ENCODE data around the gene BMAL2. TPM values are rescaled to one million over a fixed set of nuclear protein-coding genes. Genes with fewer than 3 reads are reported as not detected.

Gene BMAL2, protein sequence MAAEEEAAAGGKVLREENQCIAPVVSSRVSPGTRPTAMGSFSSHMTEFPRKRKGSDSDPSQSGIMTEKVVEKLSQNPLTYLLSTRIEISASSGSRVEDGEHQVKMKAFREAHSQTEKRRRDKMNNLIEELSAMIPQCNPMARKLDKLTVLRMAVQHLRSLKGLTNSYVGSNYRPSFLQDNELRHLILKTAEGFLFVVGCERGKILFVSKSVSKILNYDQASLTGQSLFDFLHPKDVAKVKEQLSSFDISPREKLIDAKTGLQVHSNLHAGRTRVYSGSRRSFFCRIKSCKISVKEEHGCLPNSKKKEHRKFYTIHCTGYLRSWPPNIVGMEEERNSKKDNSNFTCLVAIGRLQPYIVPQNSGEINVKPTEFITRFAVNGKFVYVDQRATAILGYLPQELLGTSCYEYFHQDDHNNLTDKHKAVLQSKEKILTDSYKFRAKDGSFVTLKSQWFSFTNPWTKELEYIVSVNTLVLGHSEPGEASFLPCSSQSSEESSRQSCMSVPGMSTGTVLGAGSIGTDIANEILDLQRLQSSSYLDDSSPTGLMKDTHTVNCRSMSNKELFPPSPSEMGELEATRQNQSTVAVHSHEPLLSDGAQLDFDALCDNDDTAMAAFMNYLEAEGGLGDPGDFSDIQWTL
- total RNA-seq = 1 to 10 TPM; 2.1 to 7.5 (median 3.1) TPM

DNA sequence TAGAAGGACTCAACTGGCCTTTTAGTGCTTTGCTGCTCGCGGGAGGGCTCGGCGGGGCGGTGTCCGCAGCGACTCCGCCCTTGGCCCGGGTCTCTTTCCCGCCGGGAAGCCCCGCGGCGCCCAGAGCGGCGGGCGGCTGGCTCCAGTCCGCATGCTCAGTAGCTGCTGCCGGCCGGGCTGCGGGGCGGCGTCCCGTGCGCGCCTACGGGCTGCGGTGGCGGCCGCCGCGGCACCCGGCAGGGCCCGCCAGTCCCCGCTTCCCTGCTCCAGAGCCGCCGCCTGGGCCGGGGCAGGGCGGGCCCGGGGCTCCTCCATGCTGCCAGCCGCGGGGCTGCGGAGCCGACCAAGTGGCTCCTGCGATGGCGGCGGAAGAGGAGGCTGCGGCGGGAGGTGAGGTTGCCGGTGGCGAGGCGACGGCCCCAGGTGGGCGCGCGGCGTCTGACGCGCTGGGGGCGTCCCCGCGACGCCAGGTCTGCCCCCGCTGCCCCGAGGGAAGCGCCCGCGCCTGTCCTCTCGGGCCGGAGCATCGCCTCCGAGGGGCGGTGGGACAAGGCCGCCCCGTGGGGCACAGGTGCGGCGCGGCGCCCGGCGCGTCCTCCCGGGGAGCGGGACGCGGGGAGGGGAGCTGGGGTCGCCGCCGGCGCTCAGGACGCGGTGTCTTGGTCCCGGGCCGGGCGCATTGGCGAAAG lies at the start of gene BMAL2:
Gene BMAL2, plus strand, starts transcription at position 123 of the 689 bp plus-strand sequence. Its CDS starts 237 bp downstream, at position 360.
- ATAC-seq (ENCODE audit: low FRiP score in 2 of 2) (peak in 1 of 2 donors; percentile 88), DNase-seq (peak; percentile 35 to 92)
- H3K36me3 ChIP-seq = no peaks in the 10 kb centered on the region
- peaks cover 0 to 5% (median 0%) of the 10 kb centered on the region in 4 donors for H3K27me3 ChIP-seq
- H3K27ac ChIP-seq = peak within 1 kb of the TSS in 1 of 4 donors; percentile 63
- TF ChIP-seq EP300 (IDR thresholded peaks at IDR 0.05) (no peak), POLR2A (IDR thresholded peaks at IDR 0.05) (peak in 1 of 4 donors; percentile 8), POLR2AphosphoS5 (IDR thresholded peaks at IDR 0.05) (no peak)
- TF ChIP-seq, protein P1, sequence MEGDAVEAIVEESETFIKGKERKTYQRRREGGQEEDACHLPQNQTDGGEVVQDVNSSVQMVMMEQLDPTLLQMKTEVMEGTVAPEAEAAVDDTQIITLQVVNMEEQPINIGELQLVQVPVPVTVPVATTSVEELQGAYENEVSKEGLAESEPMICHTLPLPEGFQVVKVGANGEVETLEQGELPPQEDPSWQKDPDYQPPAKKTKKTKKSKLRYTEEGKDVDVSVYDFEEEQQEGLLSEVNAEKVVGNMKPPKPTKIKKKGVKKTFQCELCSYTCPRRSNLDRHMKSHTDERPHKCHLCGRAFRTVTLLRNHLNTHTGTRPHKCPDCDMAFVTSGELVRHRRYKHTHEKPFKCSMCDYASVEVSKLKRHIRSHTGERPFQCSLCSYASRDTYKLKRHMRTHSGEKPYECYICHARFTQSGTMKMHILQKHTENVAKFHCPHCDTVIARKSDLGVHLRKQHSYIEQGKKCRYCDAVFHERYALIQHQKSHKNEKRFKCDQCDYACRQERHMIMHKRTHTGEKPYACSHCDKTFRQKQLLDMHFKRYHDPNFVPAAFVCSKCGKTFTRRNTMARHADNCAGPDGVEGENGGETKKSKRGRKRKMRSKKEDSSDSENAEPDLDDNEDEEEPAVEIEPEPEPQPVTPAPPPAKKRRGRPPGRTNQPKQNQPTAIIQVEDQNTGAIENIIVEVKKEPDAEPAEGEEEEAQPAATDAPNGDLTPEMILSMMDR (IDR thresholded peaks at IDR 0.05) = peak in 2 of 6 experiments; percentile 16 to 26
- WGBS, 2 donors = 0% methylated on average over 18 to 42 of the region's 96 CpGs
- no peaks in the 10 kb centered on the region for H3K9me3 ChIP-seq
- peaks cover 12 to 25% (median 23%) of the 10 kb centered on the region in 4 donors for H3K4me1 ChIP-seq
- peak within 1 kb of the TSS; percentile 64 to 88 (median 79) for H3K4me3 ChIP-seq

DNA sequence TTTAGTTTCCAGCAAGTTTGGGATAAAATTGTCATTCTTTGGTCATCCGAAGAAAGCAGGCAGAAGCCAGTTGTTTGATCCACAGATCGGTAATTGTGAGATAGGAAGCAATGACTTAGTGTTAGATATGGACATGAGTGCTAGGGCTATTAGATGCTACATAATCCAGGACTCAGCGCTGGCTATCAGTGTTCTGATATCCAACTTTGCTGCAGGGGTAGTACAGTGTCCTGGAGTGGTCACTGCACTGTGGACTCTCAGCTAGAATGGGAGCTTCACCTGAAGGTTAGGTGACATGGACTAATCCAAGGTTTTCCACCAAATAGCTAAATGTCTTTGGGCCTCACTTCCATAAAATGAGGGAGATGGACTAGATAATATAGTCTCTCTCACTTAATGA lies 48.6 kb upstream of the BMAL2 start:
- Histone ChIP-seq H3K9me3 (no peaks in the 10 kb centered on the region), H3K4me1 (peaks cover 0 to 9% (median 4%) of the 10 kb centered on the region in 4 donors), H3K27me3 (no peaks in the 10 kb centered on the region), H3K4me3 (no peak overlapping the region), H3K36me3 (no peaks in the 10 kb centered on the region), H3K27ac (no peak overlapping the region)
- no peak for DNase-seq
- WGBS, 2 donors = 97% methylated on average over 3 of the region's 3 CpGs
- no peak for ATAC-seq (ENCODE audit: low FRiP score in 2 of 2)
- no peak for TF ChIP-seq EP300 (IDR thresholded peaks at IDR 0.05)
- no peak for TF ChIP-seq POLR2AphosphoS5 (IDR thresholded peaks at IDR 0.05)
- no peak for TF ChIP-seq POLR2A (IDR thresholded peaks at IDR 0.05)
- TF ChIP-seq, protein P1 (IDR thresholded peaks at IDR 0.05) = no peak

DNA sequence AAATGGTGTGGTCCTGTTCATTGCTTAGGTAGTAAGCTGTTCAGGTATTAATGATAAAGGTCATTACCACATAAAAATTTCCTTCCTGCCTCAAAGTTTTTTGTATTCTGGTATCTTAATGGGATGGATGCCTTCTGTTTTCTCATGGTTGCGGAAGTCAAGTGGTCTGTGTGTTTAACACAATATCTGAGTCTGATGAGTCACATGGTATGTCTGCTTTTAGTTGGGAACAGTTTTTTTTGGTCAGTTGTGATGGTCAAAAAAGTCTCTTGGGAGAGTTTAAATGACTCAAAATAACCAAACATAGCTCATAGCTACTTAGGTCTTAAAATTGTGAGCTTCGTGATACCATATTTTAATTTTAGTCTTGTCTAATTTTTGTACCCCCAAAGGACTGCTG lies 47.9 kb upstream of the BMAL2 start:
- Histone ChIP-seq H3K4me3 (no peak overlapping the region), H3K27me3 (no peaks in the 10 kb centered on the region), H3K4me1 (peaks cover 0 to 9% (median 2%) of the 10 kb centered on the region in 4 donors), H3K27ac (peak overlapping the region in 2 of 4 donors; percentile 23 to 42), H3K9me3 (no peaks in the 10 kb centered on the region), H3K36me3 (no peaks in the 10 kb centered on the region)
- WGBS, 2 donors = 80 to 82% methylated on average over 2 of the region's 2 CpGs
- DNase-seq (no peak), ATAC-seq (ENCODE audit: low FRiP score in 2 of 2) (peak in 1 of 2 donors; percentile 83)
- TF ChIP-seq POLR2A (IDR thresholded peaks at IDR 0.05) (no peak), EP300 (IDR thresholded peaks at IDR 0.05) (no peak), POLR2AphosphoS5 (IDR thresholded peaks at IDR 0.05) (no peak)
- TF ChIP-seq, protein P1 (IDR thresholded peaks at IDR 0.05) = no peak

DNA sequence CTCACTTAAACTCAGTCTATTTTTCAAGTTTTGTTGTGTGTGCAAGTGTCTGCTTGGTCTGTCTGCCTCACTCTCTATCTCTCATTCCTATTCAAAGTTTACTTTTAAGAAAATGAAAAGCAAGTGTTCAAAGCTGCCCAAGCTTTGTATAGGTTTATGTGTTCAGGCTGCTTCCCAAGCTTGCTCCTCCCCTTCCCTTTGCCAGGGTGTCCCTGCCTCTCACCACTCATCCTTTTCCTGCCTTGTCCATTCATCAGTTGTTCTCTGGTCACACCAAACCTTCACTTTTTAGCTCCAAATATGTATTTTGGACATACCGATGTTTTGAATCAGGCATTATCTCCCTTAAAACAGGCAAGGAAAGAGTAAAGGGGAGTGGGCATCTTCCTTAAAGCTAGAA lies 47.2 kb upstream of the BMAL2 start:
- peaks cover 0 to 9% (median 2%) of the 10 kb centered on the region in 4 donors for H3K4me1 ChIP-seq
- H3K27me3 ChIP-seq = no peaks in the 10 kb centered on the region
- no peaks in the 10 kb centered on the region for H3K9me3 ChIP-seq
- DNase-seq (no peak), ATAC-seq (ENCODE audit: low FRiP score in 2 of 2) (peak in 1 of 2 donors; percentile 8)
- H3K27ac ChIP-seq = peak overlapping the region in 3 of 4 donors; percentile 30 to 42 (median 38)
- no peaks in the 10 kb centered on the region for H3K36me3 ChIP-seq
- TF ChIP-seq EP300 (IDR thresholded peaks at IDR 0.05) (no peak), POLR2A (IDR thresholded peaks at IDR 0.05) (no peak), POLR2AphosphoS5 (IDR thresholded peaks at IDR 0.05) (no peak)
- TF ChIP-seq, protein P1 (IDR thresholded peaks at IDR 0.05) = no peak
- 88 to 90% methylated on average over 1 of the region's 1 CpG for WGBS, 2 donors
- no peak overlapping the region for H3K4me3 ChIP-seq

Data from upper lobe of left lung (tissue), 6 donors.